Memory B cell (primary cell): ENCODE measurements around the gene SOX13.

ENCODE experiments used
- ATAC-seq: fragments of 150-1000 bp; cut with Tn5 transposase; 2 replicates; pipeline ENCODE4 v1.10.0; 2021; ENCODE audit warnings: low read depth, mild to moderate bottlenecking, moderate library complexity
- DNase-seq, 2 donors: peaks; one replicate each; pipeline ENCODE4 v3.0.0; 2022; ENCODE audit warnings: low spot score in 2 of 2
- H3K27ac Mint-ChIP-seq: one replicate; pipeline ENCODE4 v1.8.0; 2022; ENCODE audit warnings: mild to moderate bottlenecking, moderate library complexity, mixed read lengths
- H3K27me3 Mint-ChIP-seq: one replicate; pipeline ENCODE4 v1.8.0; 2022; ENCODE audit warnings: mixed read lengths
- H3K36me3 Mint-ChIP-seq: one replicate; pipeline ENCODE4 v1.8.0; 2022; ENCODE audit warnings: mild to moderate bottlenecking, mixed read lengths
- H3K4me1 Mint-ChIP-seq: one replicate; pipeline ENCODE4 v1.8.0; 2022; ENCODE audit warnings: mixed read lengths
- H3K4me3 Mint-ChIP-seq: one replicate; pipeline ENCODE4 v1.8.0; 2022; ENCODE audit warnings: mild to moderate bottlenecking, moderate library complexity, mixed read lengths
- H3K9me3 Mint-ChIP-seq: one replicate; pipeline ENCODE4 v1.8.0; 2022; ENCODE audit warnings: mixed read lengths

The SOX13 gene

DNA sequence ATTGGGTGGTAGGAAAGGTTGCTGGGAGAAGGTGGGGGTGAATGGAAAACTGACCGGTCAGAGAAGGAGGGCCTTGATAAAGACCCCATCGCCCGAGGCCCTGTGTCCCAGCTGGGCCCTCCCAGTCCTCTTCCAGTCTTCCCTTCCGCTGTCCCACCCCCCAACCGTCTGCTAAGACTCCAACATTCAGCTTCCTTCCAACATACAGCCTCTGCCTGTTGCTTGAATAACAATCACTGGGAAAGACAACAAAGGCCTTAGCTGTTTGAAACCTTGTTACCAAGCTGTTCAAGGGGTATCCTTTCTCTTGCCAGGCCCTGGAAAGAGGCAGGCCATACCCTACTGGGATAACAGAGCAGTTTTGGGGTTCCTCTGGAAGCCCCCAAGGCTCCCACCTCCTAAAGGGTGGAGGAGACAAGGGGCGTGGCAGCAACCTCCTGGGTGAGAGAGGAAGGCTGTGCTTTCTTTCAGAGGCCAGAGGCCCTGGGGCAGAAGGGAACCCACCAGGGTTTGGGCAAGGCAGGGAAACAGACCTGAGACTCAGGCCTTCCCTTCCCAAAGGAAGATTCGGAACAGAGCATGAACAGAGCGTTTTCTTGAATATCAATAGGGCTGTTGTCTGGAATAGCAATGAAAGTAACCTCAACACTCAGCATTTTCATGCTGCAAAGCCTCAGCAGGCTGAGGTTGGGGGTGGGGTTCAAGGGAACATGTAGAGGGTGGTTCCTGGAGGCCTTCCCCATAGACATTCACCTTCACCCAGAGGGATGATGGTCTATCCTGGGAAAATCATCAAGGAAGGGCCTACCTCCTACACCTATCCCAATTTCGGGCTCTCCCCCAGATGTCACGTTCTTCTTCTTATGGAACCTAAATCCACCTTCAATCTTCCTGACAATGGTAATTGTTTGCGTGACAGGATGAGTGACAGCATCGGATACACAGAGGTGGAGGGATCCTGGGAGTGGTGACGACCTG, 74.8 kb downstream of the SOX13 start:
- peaks cover 14% of the 10 kb centered on the region for H3K27me3 Mint-ChIP-seq
- DNase-seq (no peak), ATAC-seq (no peak)
- H3K27ac Mint-ChIP-seq, result no peak overlapping the region
- H3K9me3 Mint-ChIP-seq, result no peaks in the 10 kb centered on the region
- H3K4me1 Mint-ChIP-seq, result peaks cover 2% of the 10 kb centered on the region
- H3K36me3 Mint-ChIP-seq, result no peaks in the 10 kb centered on the region
- no peak overlapping the region for H3K4me3 Mint-ChIP-seq

DNA sequence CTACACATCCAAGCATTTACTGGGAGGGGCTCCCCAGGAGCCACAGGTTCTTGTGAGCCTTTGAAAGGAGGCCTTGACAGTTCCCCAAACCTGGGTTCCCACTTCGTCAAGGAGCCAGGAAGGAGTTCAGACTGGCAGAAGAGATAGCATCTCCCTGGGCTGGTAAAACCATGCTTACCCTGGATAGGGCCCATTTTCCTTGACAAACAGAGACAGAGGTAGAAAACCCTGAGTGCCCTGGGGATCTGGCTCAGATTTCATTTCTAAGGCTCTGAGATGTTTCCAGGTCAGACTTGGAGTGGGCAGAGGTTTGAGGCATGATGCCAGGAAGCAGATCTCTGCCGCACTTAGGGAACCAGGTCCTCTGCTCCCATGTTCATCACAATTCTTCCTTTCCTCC, 76.2 kb downstream of the SOX13 start:
- no peaks in the 10 kb centered on the region for H3K36me3 Mint-ChIP-seq
- peaks cover 20% of the 10 kb centered on the region for H3K27me3 Mint-ChIP-seq
- H3K9me3 Mint-ChIP-seq, result no peaks in the 10 kb centered on the region
- H3K4me3 Mint-ChIP-seq, result no peak overlapping the region
- ATAC-seq (no peak), DNase-seq (no peak)
- H3K27ac Mint-ChIP-seq, result no peak overlapping the region
- peaks cover 2% of the 10 kb centered on the region for H3K4me1 Mint-ChIP-seq

DNA sequence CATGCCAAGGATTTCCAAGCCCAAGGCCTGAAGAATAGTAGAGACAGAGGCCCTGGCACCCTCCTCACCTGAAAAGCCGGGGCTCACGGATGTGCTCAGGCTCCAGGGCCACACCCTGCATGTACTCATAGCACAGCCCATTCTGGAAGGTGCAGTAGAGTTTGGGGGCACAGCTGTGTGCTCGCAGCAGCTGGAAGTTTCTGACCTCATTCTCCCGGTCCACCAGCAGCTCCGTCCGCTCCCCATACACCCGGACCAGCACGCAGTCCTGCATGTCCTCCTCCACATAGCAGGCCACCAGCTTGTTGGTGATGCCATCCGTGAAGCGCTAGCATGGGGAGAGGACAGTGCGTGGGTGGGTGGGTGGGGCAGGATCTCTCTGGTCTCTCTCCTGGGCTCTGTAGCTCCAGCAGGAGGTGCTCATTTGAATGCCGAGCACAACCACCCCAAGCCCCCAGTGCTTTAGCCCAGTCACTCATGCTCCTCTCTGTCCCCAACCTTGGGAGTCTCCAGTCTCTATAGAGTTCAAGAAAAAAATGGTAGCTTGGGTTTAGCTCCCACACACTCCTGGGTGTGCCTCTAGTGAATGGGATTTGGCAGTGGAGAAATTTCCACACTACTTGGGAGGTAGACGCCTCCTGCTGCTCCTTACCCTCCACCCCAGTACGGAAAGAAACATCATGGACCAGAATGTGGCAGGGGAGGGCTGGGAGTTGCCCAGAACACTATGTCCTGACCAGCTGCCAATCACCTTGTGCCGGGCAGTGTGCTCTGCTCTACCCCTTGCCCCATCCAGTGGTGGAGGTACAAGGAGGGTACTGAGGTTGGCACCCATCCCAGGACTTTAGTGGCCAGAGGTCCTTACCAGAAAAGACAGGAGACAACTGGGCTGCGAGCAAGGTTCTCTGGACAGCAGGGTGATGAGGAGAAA, 77.0 kb downstream of the SOX13 start:
- DNase-seq (no peak), ATAC-seq (no peak)
- no peak overlapping the region for H3K27ac Mint-ChIP-seq
- peaks cover 17% of the 10 kb centered on the region for H3K27me3 Mint-ChIP-seq
- H3K4me1 Mint-ChIP-seq, result peaks cover 2% of the 10 kb centered on the region
- no peaks in the 10 kb centered on the region for H3K9me3 Mint-ChIP-seq
- H3K4me3 Mint-ChIP-seq, result peak overlapping the region; percentile 34
- no peaks in the 10 kb centered on the region for H3K36me3 Mint-ChIP-seq

DNA sequence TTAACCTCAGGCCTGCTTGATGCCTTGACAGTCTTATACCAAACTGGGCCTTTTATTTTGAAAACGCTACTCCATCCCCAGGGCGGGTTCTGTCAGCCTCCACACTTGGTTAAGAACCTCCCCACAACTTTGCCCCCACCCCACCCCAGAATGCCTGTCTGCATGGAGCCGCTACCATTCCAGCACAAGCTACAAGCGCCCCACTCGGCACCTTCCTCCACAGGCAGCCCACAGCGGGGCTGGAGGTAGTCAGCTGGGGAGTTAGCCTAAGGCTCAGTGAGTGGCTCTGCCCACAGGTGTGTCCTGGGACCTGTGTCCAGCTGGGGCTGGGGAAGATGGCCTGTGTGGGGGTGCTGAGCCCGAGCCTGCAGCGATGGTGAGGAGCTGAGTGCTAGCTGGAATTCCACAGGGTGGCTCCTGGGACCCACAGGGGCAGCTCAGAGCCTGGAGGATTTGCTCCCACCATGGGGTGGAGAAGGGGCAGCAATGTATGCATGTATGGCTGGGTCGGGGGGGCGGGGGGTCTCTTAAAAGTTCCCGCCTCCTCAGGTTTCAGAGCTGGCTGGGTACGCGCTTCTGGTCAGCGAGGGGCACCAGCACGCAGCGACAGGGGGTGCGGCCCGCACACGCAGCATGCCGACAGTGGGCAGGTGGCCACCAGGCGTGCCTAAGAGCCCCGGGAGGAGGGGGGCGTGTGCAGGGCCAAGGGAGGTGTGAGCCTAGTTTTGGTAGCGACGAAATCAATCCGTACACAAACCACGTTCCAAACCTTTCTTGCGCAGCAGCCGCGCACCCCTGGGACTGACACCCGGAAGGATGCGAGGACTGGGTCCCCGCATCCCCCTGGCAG, 78.0 kb downstream of the SOX13 start:
- H3K27ac Mint-ChIP-seq, result no peak overlapping the region
- DNase-seq, result no peak
- H3K4me3 Mint-ChIP-seq, result peak overlapping the region; percentile 76

DNA sequence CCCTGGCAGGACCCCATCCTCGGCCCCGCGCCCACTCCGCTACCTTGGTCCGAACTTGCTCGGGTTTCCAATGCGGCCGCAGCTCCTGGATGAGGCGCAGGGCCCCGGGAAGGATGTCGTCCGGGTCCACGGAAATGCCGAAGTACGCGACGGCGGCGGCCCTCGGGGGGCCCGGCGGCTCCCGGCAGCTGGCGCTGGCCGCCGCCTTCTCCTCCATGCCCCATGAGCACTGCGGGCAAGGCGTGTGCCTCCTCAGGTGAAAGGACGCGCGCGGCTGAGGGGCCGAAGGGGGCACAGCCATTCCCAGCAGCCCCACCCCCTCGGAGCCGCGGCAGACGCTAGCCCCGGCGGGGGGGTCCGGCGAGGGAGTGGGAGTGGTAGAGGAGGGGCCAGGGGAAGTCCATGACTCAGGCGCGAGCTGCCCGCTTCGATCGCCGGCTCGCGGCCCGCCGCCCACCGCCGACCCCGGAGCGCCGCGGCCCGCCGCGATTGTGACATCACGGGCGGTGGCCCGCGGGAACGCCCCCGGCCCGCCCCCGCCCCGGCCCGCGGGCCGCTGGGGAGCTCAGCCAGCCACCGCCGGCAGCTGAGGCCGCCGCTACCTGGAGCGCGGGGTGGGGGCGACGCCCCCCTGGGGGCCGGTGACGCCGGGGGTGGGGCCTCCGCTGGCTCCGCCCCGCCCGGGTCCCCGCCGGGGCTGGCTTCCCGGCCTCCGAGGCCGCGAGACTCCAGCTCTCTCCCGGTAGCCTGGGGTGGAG, 78.8 kb downstream of the SOX13 start, which contains the start of gene ETNK2:
TSS of gene ETNK2 (minus strand) at position 493 of the 758 bp plus-strand sequence. CDS start at position 301, 192 bp downstream.
- no peaks in the 10 kb centered on the region for H3K9me3 Mint-ChIP-seq
- H3K4me3 Mint-ChIP-seq, result peak within 1 kb of the TSS; percentile 76
- no peak within 1 kb of the TSS for H3K27ac Mint-ChIP-seq
- ATAC-seq (peak; percentile 77), DNase-seq (peak; percentile 40 to 54)
- H3K36me3 Mint-ChIP-seq, result no peaks in the 10 kb centered on the region
- H3K27me3 Mint-ChIP-seq, result peaks cover 20% of the 10 kb centered on the region
- peaks cover 2% of the 10 kb centered on the region for H3K4me1 Mint-ChIP-seq

More for the DNA sequence above, 78.0 kb downstream of the SOX13 start:
- H3K36me3 Mint-ChIP-seq, result no peaks in the 10 kb centered on the region
- peaks cover 20% of the 10 kb centered on the region for H3K27me3 Mint-ChIP-seq
- no peaks in the 10 kb centered on the region for H3K9me3 Mint-ChIP-seq
- peak; percentile 40 for ATAC-seq
- peaks cover 2% of the 10 kb centered on the region for H3K4me1 Mint-ChIP-seq

DNA sequence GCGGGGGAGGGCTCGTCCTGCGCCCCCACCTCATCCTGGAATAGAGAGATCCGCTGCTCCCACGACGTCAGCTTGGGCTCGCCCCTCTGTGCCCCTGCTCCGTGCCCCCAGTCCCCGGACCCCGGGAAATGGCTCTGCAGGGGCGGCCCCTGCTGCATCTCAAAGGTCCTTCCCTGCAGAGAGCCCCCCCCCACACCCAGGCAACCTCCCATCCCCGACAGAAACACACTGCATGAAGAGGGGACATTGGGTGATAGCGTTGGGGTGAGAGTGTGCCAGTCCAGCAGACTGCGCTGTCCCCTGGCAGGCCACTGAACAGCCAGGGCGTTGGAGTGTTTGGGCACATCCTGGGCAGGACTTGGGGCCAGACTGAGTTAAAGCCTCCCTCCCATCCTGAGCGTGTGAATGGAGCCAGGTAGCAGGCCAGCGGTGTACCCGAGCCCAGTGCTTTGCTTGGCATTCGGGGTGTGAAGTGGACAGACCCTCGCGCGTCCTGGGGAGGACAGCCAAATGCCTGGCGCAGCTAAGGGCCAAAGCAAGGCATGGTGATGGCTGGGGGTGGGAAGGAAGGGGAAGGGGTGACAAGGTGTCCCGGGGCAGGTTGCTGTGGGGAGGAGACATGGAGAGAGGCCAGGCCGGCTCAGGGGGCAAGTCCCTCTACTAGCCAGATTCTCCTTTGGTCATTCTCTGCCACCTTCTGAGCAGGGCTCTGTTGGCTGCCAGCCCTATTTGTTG, 79.6 kb downstream of the SOX13 start:
- ATAC-seq (peak; percentile 1), DNase-seq (no peak)
- peaks cover 4% of the 10 kb centered on the region for H3K4me1 Mint-ChIP-seq
- no peak overlapping the region for H3K27ac Mint-ChIP-seq
- peak overlapping the region; percentile 76 for H3K4me3 Mint-ChIP-seq
- H3K27me3 Mint-ChIP-seq, result peaks cover 20% of the 10 kb centered on the region
- H3K9me3 Mint-ChIP-seq, result no peaks in the 10 kb centered on the region
- no peaks in the 10 kb centered on the region for H3K36me3 Mint-ChIP-seq

DNA sequence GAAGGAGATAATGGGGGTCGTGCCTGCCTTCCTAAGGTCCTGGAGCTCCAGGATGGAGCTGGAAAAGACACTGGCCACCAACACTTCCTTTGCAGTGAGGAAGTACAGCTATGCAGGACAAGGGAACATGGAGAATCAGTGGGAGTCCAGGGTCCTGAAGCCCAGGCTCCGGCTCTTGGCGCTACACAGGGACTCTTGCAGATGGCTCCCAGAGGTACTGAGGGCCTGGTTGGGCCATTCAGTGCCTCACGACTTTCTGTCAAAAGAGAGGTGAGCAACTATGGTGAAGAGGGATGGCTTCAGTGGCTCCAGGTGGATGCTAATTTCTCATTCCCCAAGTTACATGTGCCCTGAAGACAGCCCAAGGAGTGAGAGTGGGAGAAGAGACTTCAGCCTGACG, 80.8 kb downstream of the SOX13 start:
- Mint-ChIP-seq H3K4me3 (no peak overlapping the region), H3K27me3 (peaks cover 24% of the 10 kb centered on the region), H3K36me3 (no peaks in the 10 kb centered on the region), H3K9me3 (no peaks in the 10 kb centered on the region), H3K4me1 (peaks cover 2% of the 10 kb centered on the region), H3K27ac (no peak overlapping the region)
- ATAC-seq, result no peak
- DNase-seq, result no peak

DNA sequence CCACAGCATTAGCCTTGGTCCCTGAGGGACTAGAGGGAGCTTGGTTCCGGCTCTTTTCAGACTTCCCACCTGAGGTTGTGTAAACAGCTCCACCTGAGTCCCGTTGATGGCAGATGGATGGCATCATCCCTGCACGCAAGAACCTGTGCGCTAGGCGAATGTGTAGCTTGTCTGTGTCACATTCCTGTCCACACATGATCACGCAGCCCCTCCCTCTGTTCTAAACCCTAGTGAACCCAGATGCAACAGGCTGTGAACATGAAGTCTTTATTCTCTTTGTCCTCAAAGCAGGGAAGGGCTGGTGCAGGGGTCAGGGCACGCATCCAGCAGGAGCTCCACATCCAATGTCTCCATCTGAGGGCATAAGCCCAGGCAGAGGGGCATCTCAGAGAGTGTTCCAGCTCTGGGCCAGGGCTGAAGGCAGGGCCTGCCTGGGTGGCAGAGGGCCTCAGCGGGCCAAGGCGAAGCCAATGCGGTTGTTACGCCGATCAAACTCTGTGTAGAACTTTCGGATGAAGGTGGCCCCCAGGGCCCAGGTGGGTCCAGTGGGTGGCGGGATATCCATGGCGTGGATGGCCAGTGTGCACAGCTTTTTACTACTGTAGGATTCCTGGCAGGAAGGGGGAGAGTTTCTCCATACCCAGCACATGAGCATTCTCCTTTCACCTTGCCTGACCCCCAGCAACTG, 81.8 kb downstream of the SOX13 start:
- H3K36me3 Mint-ChIP-seq, result no peaks in the 10 kb centered on the region
- H3K9me3 Mint-ChIP-seq, result no peaks in the 10 kb centered on the region
- peaks cover 26% of the 10 kb centered on the region for H3K27me3 Mint-ChIP-seq
- H3K4me1 Mint-ChIP-seq, result peaks cover 2% of the 10 kb centered on the region
- H3K27ac Mint-ChIP-seq, result no peak overlapping the region
- no peak overlapping the region for H3K4me3 Mint-ChIP-seq
- ATAC-seq (no peak), DNase-seq (no peak)

DNA sequence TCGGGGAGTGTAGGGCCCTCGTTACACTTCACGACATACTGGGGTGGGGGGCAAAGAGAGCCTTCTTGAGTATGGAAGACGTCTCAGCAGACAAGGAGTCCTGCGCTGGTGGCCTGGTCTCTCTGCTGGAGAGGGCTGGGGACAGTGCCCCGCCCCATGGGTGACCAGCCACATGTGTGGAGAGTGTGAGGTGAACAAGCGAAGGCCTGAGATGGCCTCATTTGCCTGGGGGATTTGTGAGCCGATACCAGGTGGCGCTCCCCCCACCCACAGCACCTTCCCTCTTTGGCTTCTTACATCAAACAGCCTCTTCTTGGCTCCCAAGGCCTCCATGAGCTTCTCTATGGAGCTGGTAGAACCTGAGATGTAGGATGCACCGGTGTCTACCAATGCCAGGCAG, 83.0 kb downstream of the SOX13 start:
- no peak overlapping the region for H3K4me3 Mint-ChIP-seq
- no peaks in the 10 kb centered on the region for H3K9me3 Mint-ChIP-seq
- peaks cover 2% of the 10 kb centered on the region for H3K4me1 Mint-ChIP-seq
- DNase-seq (no peak), ATAC-seq (no peak)
- peaks cover 30% of the 10 kb centered on the region for H3K27me3 Mint-ChIP-seq
- H3K27ac Mint-ChIP-seq, result no peak overlapping the region
- no peaks in the 10 kb centered on the region for H3K36me3 Mint-ChIP-seq

DNA sequence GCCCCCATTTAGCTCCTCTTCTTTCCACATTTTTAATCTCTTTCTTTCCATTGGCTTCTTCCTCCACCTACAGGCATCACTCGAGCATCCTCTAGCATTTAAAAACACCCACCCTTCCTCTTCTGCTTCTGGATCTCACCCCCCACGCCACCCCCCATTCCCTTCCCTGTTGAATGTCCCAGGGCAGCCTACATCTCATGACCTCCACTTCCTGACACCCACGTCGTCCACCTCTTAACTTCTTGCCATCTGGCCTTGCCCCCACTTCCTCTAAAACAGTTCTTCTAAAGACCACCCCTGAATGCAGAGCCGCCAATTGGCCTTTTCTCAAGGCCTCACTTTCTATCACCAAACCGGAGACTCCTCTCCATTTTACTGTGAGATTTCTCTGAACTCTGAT, 85.0 kb downstream of the SOX13 start:
- H3K4me1 Mint-ChIP-seq, result peaks cover 2% of the 10 kb centered on the region
- no peak for ATAC-seq
- H3K9me3 Mint-ChIP-seq, result no peaks in the 10 kb centered on the region
- H3K27ac Mint-ChIP-seq, result no peak overlapping the region
- no peaks in the 10 kb centered on the region for H3K36me3 Mint-ChIP-seq
- DNase-seq, result no peak
- H3K27me3 Mint-ChIP-seq, result peaks cover 29% of the 10 kb centered on the region
- no peak overlapping the region for H3K4me3 Mint-ChIP-seq

DNA sequence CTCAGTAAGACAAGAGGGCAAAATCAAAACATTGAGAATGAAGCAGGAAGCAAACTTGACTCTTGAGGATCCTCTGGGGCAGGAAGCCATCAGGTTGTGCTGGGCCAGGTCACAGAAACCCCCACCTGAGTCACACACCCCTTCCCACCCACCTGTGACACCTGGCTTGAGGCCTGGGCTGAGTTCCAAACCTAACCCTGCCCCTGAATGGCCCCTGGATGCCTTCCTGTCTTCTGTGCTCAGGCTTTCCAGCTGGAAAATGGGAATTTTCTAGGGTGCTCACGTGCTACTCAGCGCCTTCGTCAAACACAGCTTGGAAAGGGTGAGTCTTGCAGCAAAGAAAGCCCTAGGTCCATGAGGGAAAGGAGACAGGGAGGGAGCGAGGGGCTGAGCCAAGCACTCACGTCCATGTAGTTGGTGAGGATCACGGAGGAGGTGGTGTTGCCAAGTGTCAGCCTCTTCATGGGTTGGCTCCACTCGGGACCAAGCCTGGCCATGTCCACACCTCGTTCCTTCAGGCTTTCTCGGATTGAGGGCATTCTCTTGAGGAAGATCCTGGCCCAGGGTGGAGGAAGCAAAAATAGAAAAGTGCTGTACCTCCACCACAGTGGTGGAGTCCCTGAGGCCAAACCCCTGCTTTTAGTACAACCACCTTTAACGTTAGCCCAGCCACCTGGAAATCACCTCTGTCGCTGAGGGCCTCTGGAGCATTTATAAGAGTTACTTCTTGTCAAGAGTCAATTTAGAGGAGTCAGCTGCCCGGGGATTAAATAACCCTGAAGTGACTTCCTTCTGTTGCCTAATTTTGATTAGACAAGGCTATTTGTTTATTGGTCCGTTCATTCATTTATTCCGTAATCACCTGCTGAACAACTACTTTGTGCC, 88.9 kb downstream of the SOX13 start:
- peaks cover 20% of the 10 kb centered on the region for H3K27me3 Mint-ChIP-seq
- H3K27ac Mint-ChIP-seq, result no peak overlapping the region
- DNase-seq, result no peak
- no peak for ATAC-seq
- H3K4me3 Mint-ChIP-seq, result no peak overlapping the region
- no peaks in the 10 kb centered on the region for H3K9me3 Mint-ChIP-seq
- no peaks in the 10 kb centered on the region for H3K36me3 Mint-ChIP-seq
- H3K4me1 Mint-ChIP-seq, result peaks cover 2% of the 10 kb centered on the region
